ENCODE measurements around the gene CTNNBL1. TPM values are rescaled to one million over a fixed set of nuclear protein-coding genes. Genes with fewer than 3 reads are reported as not detected.

CTNNBL1 gene
- total and polyA plus RNA-seq, 2 donors (not counting 3 experiments of a cell fraction or from before 2014, with no cell fraction given) = 20.8 to 60.2 TPM

- Histone ChIP-seq H3K9me1 (replicated peaks; ENCODE audit: control insufficient read depth, extremely low read depth, insufficient read depth, low read length) (no peaks in the 10 kb centered on the region), H3K9ac (replicated peaks; ENCODE audit: extremely low read depth, insufficient read depth, low read length) (no peak overlapping the region), H3K4me3 (replicated peaks in 1 of 3; ENCODE audit: insufficient read depth in 1 of 3, low read depth in 1 of 3, low read length in 3 of 3) (no peak overlapping the region), H4K20me1 (replicated peaks; ENCODE audit: control insufficient read depth, extremely low read depth, insufficient read depth, low read length) (no peaks in the 10 kb centered on the region), H3K4me1 (ENCODE audit: control insufficient read depth, extremely low read depth, insufficient read depth, low read length) (no peaks in the 10 kb centered on the region), H3K27me3 (ENCODE audit: control insufficient read depth in 2 of 2, insufficient read depth in 2 of 2, low read length in 2 of 2) (no peaks in the 10 kb centered on the region), H3K4me2 (ENCODE audit: insufficient read depth, low read length) (no peak overlapping the region), H3K79me2 (ENCODE audit: control insufficient read depth, insufficient read depth, low read length) (no peaks in the 10 kb centered on the region), H3K27ac (ENCODE audit: insufficient read depth, low read depth, low read length) (no peak overlapping the region), H3K36me3 (ENCODE audit: control insufficient read depth in 2 of 2, extremely low read depth in 1 of 2, insufficient read depth in 2 of 2, low read length in 2 of 2) (no peaks in the 10 kb centered on the region), H2AFZ (ENCODE audit: low read depth, low read length) (no peak overlapping the region), H3K9me3 (replicated peaks; ENCODE audit: control insufficient read depth, insufficient read depth, low read length) (no peaks in the 10 kb centered on the region)
- TF ChIP-seq MYC (IDR thresholded peaks at IDR 0.05; ENCODE audit: low read depth, low read length) (no peak), MAX (IDR thresholded peaks at IDR 0.05; ENCODE audit: insufficient read depth, insufficient read length) (no peak), EZH2 (IDR thresholded peaks at IDR 0.05; ENCODE audit: borderline replicate concordance, low read depth, low read length, severe bottlenecking) (no peak), JUN (IDR thresholded peaks at IDR 0.05; ENCODE audit: borderline replicate concordance, insufficient read depth, insufficient read length, low read depth) (no peak), POLR2A (IDR thresholded peaks at IDR 0.05; ENCODE audit: low read depth, low read length) (no peak), FOS (IDR thresholded peaks at IDR 0.05; ENCODE audit: borderline replicate concordance, insufficient read depth, low read length) (no peak), CTCF (IDR thresholded peaks at IDR 0.05; ENCODE audit: extremely low read depth in 1 of 2, insufficient read depth in 1 of 2, low read depth in 1 of 2, low read length in 2 of 2) (no peak), GATA2 (IDR thresholded peaks at IDR 0.05; ENCODE audit: insufficient read depth, insufficient read length, low read depth, low read length) (no peak), POLR2AphosphoS5 (IDR thresholded peaks at IDR 0.05; ENCODE audit: insufficient read depth, low read depth, low read length) (no peak)
- ChIA-PET CTCF (interaction anchor here (1.2 to 1.4 kb wide), 3 partner anchors 10 to 195 kb away, joined by 3 to 6 read pairs (median 4); no protein-coding TSS in a partner anchor), POLR2A (no interaction called here)
- intact Hi-C loops (cut with micrococcal nuclease) = loop anchor here (5.0 kb wide), 1 partner anchor 463 kb away; no protein-coding TSS in a partner anchor
- no TSS peak for BruUV-seq (replicated peaks)
- dilution Hi-C loops (cut with MboI; ENCODE audit: extremely low pct_ligation_motif_present, low sequenced_read_pairs) = no loop called here
- no peak for FAIRE-seq
- DNase-seq (ENCODE audit: low read depth, low spot score) = no peak
These were observed 65.3 kb downstream of the CTNNBL1 start for GRCh38 chr20:37759052-37759553.
